Endothelial cell of umbilical vein (primary cell): Measurements from ENCODE around the gene GAL3ST1. TPM values are rescaled to one million over a fixed set of nuclear protein-coding genes. Genes with fewer than 3 reads are reported as not detected.

Experiments used
- BruUV-seq: library from RNA; stranded (reverse); fragments of 400-500 nt; replicated peaks from 2 replicates; lab custom pipeline; 2021; lab: Mats Ljungman, UMichigan
- CTCF ChIA-PET: fragments of 300-600, 350-600 bp; sonication (Branson Sonifier 250); formaldehyde crosslinking; loops from one replicate; lab custom pipeline; 2021; ENCODE audit warnings: antibody characterized with exemption, inconsistent platforms; lab: Charles Lee
- POLR2A ChIA-PET: fragments of 300-600, 350-600 bp; sonication (Branson Sonifier 250); formaldehyde crosslinking; loops from one replicate; lab custom pipeline; 2021; ENCODE audit warnings: antibody characterized with exemption, inconsistent platforms; lab: Charles Lee
- DNase-seq: peaks from one replicate; pipeline ENCODE4 v3.0.0-alpha.2; 2011; ENCODE audit warnings: low read depth, low spot score
- FAIRE-seq: peaks from 2 replicates; lab custom pipeline; 2011; peaks lifted over from hg19 to GRCh38; lab: Jason Lieb, UNC
- H2AFZ ChIP-seq: 2 replicates; pipeline ENCODE4 v1.6.0; 2012; ENCODE audit warnings: low read depth, low read length, control low read depth, inconsistent platforms
- H3K27ac ChIP-seq: 2 replicates; pipeline ENCODE4 v1.5.1; 2011; ENCODE audit warnings: low read depth, mild to moderate bottlenecking, control low read depth, low read length, moderate library complexity; ENCODE audit not compliant: insufficient read depth
- H3K27me3 ChIP-seq, 2 experiments: 2 replicates each; pipeline versions ENCODE4 v1.6.0 to v1.6.1; 2011; ENCODE audit warnings: low read length in 2 of 2, mixed read lengths in 1 of 2; ENCODE audit not compliant: control insufficient read depth in 2 of 2, insufficient read depth in 2 of 2
- H3K36me3 ChIP-seq, 2 experiments: 2 replicates in 1 of 2; 3 replicates in 1 of 2; pipeline ENCODE4 v1.5.1; 2011; ENCODE audit warnings: low read length in 2 of 2, mild to moderate bottlenecking in 1 of 2, moderate library complexity in 1 of 2; ENCODE audit not compliant: control insufficient read depth in 2 of 2, insufficient read depth in 2 of 2; ENCODE audit errors: extremely low read depth in 1 of 2
- H3K4me1 ChIP-seq: 3 replicates; pipeline ENCODE4 v1.5.1; 2011; ENCODE audit warnings: mild to moderate bottlenecking, low read length; ENCODE audit not compliant: control insufficient read depth, insufficient read depth; ENCODE audit errors: extremely low read depth
- H3K4me2 ChIP-seq: 2 replicates; pipeline ENCODE4 v1.6.1; 2011; ENCODE audit warnings: low read length, control low read depth, mixed read lengths; ENCODE audit not compliant: insufficient read depth
- H3K4me3 ChIP-seq, 3 experiments: fragments of 200-600 bp in 1 of 3; sonication (generic), shearing (Covaris generic) in 1 of 3; replicated peaks in 1 of 3; 2 replicates each; pipeline ENCODE4 v1.5.1; 2011 to 2016; ENCODE audit warnings: control low read depth in 3 of 3, low read length in 3 of 3, mild to moderate bottlenecking in 2 of 3, inconsistent platforms in 1 of 3, low read depth in 1 of 3, moderate library complexity in 1 of 3; ENCODE audit not compliant: insufficient read depth in 1 of 3
- H3K79me2 ChIP-seq: 2 replicates; pipeline ENCODE4 v1.6.0; 2012; ENCODE audit warnings: low read length, inconsistent platforms; ENCODE audit not compliant: control insufficient read depth, insufficient read depth
- H3K9ac ChIP-seq: replicated peaks from 2 replicates; pipeline ENCODE3; 2011; ENCODE audit warnings: low read length, control low read depth; ENCODE audit not compliant: insufficient read depth; ENCODE audit errors: extremely low read depth
- H3K9me1 ChIP-seq: replicated peaks from 3 replicates; pipeline ENCODE4 v1.6.0; 2011; ENCODE audit warnings: mild to moderate bottlenecking, low read length; ENCODE audit not compliant: control insufficient read depth, insufficient read depth; ENCODE audit errors: extremely low read depth
- H3K9me3 ChIP-seq: replicated peaks from 2 replicates; pipeline ENCODE4 v1.5.1; 2012; ENCODE audit warnings: low read length, inconsistent platforms; ENCODE audit not compliant: control insufficient read depth, insufficient read depth
- H4K20me1 ChIP-seq: replicated peaks from 2 replicates; pipeline ENCODE3; 2011; ENCODE audit warnings: mild to moderate bottlenecking, low read length; ENCODE audit not compliant: control insufficient read depth, insufficient read depth; ENCODE audit errors: extremely low read depth
- MYC ChIP-seq: IDR thresholded peaks from one replicate; pipeline ENCODE4 v1.6.1; 2011; ENCODE audit warnings: mild to moderate bottlenecking, low read depth, low read length
- POLR2AphosphoS5 ChIP-seq: IDR thresholded peaks from 2 replicates; pipeline ENCODE4 v1.6.1; 2012; ENCODE audit warnings: low read depth, mild to moderate bottlenecking, control low read depth, low read length, moderate library complexity; ENCODE audit not compliant: insufficient read depth
- dilution Hi-C: fragments of 300-500 bp; cut with MboI; formaldehyde crosslinking; loops from one replicate; pipeline ENCODE4 v1.15.0; 2019; ENCODE audit warnings: low sequenced_read_pairs; ENCODE audit not compliant: extremely low pct_ligation_motif_present
- intact Hi-C: fragments of 100-400 bp; cut with micrococcal nuclease; formaldehyde crosslinking; loops from one replicate; pipeline ENCODE4 v1.10.0; 2022
- polyA plus RNA-seq, 4 experiments: library from polyadenylated mRNA; depleted of rRNA in 3 of 4; stranded (reverse) in 3 of 4; unstranded in 1 of 4; fragments of >200 nt; gene quantifications; 2 replicates each; pipeline versions ENCODE4 v1.2.1 to v1.2.3, GENCODE V29; 2011 to 2012; ENCODE audit warnings: missing spikeins in 1 of 4
- total RNA-seq: library from RNA; stranded (reverse); gene quantifications from 2 replicates; pipeline ENCODE4 v1.2.3, GENCODE V29; 2021
- TF ChIP-seq, protein P1 (sequence below): IDR thresholded peaks from 2 replicates; pipeline ENCODE4 v1.6.1; 2011; ENCODE audit not compliant: insufficient read depth, insufficient read length

The GAL3ST1 gene
- total and polyA plus RNA-seq, 2 donors (not counting 3 experiments of a cell fraction or from before 2014, with no cell fraction given) = not detected

DNA sequence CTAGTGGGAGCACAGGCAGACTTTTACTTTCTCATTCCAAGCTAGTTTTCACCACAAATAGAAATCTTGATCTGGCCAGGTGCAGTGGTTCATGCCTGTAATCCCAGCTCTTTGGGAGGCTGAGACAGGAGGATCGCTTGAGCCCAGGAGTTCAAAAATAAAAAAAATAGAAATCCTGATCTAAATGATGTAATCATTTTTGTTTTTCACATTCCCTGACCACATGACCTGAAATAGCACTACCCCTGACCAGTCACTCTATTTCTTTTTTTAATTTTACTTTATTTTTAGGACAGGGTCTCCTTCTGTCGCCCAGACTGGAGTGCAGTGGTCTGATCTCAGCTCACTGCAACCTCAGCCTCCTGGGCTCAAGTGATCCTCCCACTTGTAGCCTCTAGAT, 30.3 kb upstream of the GAL3ST1 start:
- no peak overlapping the region for H3K4me2 ChIP-seq
- TF ChIP-seq, protein P1, sequence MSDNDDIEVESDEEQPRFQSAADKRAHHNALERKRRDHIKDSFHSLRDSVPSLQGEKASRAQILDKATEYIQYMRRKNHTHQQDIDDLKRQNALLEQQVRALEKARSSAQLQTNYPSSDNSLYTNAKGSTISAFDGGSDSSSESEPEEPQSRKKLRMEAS = no peak
- no peak for TF ChIP-seq POLR2AphosphoS5
- CTCF ChIA-PET = interaction anchor here (0.8 to 1.6 kb wide), 3 partner anchors 12 to 160 kb away, joined by 3 to 7 read pairs (median 3); no protein-coding TSS in a partner anchor
- no peaks in the 10 kb centered on the region for H3K9me3 ChIP-seq
- POLR2A ChIA-PET = interaction anchor here (0.8 kb wide), 1 partner anchor 9 kb away, joined by 3 read pairs; no protein-coding TSS in a partner anchor
- BruUV-seq = no TSS peak
- H3K9me1 ChIP-seq = no peaks in the 10 kb centered on the region
- H3K79me2 ChIP-seq = no peaks in the 10 kb centered on the region
- intact Hi-C loops = loop anchor here (5.0 to 10.0 kb wide), 2 partner anchors 180 to 212 kb away; partner anchors contain the start of gene MTFP1
- no peak overlapping the region for H3K4me3 ChIP-seq
- no peak overlapping the region for H3K9ac ChIP-seq
- H2AFZ ChIP-seq = no peak overlapping the region
- dilution Hi-C loops = no loop called here
- H3K27me3 ChIP-seq = no peaks in the 10 kb centered on the region
- H3K4me1 ChIP-seq = peaks cover 31% of the 10 kb centered on the region
- H4K20me1 ChIP-seq = no peaks in the 10 kb centered on the region
- H3K36me3 ChIP-seq = peaks cover 0 to 2% of the 10 kb centered on the region in 2 experiments
- no peak overlapping the region for H3K27ac ChIP-seq
- DNase-seq (no peak), FAIRE-seq (no peak)

DNA sequence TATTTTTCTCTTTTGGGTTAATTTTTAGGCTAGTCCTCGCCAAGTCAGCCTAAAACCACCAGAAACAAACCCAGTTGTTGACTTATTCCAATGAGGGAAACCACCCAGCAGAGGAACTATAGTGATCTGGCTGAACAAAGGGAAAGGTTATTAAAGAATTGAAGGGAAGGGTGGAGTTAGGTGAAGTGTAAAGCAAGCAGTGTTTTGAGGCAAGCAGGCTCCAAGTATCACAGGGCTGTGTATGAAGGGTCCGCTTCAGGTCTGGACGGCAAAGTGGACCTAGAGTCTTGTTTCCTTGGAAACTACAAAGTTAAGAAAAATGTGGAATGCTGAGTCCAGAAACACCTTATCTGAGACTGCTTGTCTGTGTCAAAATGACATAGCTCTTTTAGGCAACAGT, 29.3 kb upstream of the GAL3ST1 start:
- H3K4me2 ChIP-seq = no peak overlapping the region
- intact Hi-C loops = loop anchor here (10.0 kb wide), 1 partner anchor 179 kb away; the partner anchor contains the start of gene MTFP1
- CTCF ChIA-PET = interaction anchor here (0.8 to 1.6 kb wide), 3 partner anchors 11 to 159 kb away, joined by 3 to 7 read pairs (median 3); no protein-coding TSS in a partner anchor

More for the DNA sequence above, 29.3 kb upstream of the GAL3ST1 start:
- H3K36me3 ChIP-seq = peaks cover 0 to 2% of the 10 kb centered on the region in 2 experiments
- no peaks in the 10 kb centered on the region for H3K27me3 ChIP-seq
- H3K27ac ChIP-seq = no peak overlapping the region
- H3K79me2 ChIP-seq = no peaks in the 10 kb centered on the region
- DNase-seq (no peak), FAIRE-seq (no peak)
- H3K4me3 ChIP-seq = no peak overlapping the region
- no peak overlapping the region for H2AFZ ChIP-seq
- peaks cover 22% of the 10 kb centered on the region for H3K4me1 ChIP-seq
- dilution Hi-C loops = no loop called here
- no peaks in the 10 kb centered on the region for H4K20me1 ChIP-seq
- no peak for TF ChIP-seq MYC
- no TSS peak for BruUV-seq
- POLR2A ChIA-PET = interaction anchor here (0.8 kb wide), 1 partner anchor 8 kb away, joined by 3 read pairs; no protein-coding TSS in a partner anchor
- no peaks in the 10 kb centered on the region for H3K9me3 ChIP-seq
- no peak overlapping the region for H3K9ac ChIP-seq
- H3K9me1 ChIP-seq = no peaks in the 10 kb centered on the region
